H1 (cell line): ENCODE results near the gene IL2RG. TPM values are rescaled to one million over a fixed set of nuclear protein-coding genes. Genes with fewer than 3 reads are reported as not detected.

Experiments
- CTCF ChIA-PET: fragments of 300-600 bp; sonication (Branson Sonifier 250); formaldehyde crosslinking; loops from one replicate; lab custom pipeline; 2021; ENCODE audit not compliant: partially characterized antibody; lab: Charles Lee
- POLR2A ChIA-PET: fragments of 300-600 bp; sonication (Branson Sonifier 250); formaldehyde crosslinking; loops from one replicate; lab custom pipeline; 2021; ENCODE audit warnings: inconsistent platforms; ENCODE audit not compliant: partially characterized antibody; lab: Charles Lee
- DNase-seq, 2 experiments: peaks; one replicate each; pipeline versions ENCODE4 v3.0.0 to v3.0.0-alpha.2; 2010 to 2022; ENCODE audit warnings: low spot score in 2 of 2, low read depth in 1 of 2, mixed read lengths in 1 of 2
- FAIRE-seq: peaks from 2 replicates; lab custom pipeline; 2011; peaks lifted over from hg19 to GRCh38; lab: Jason Lieb, UNC
- H2AFZ ChIP-seq: 2 replicates; pipeline ENCODE4 v1.8.1; 2012; ENCODE audit warnings: low read length, inconsistent platforms
- H2AK5ac ChIP-seq: 2 replicates; pipeline ENCODE4 v1.6.1; 2013; ENCODE audit warnings: low read depth, low read length
- H2BK120ac ChIP-seq: replicated peaks from 2 replicates; pipeline ENCODE3; 2013; ENCODE audit warnings: low read depth, low read length, inconsistent platforms
- H2BK12ac ChIP-seq: 2 replicates; pipeline ENCODE4 v1.6.1; 2013; ENCODE audit warnings: low read depth, low read length
- H2BK15ac ChIP-seq: 2 replicates; pipeline ENCODE4 v1.6.1; 2013; ENCODE audit warnings: low read length
- H2BK20ac ChIP-seq: 2 replicates; pipeline ENCODE4 v1.6.1; 2013; ENCODE audit warnings: low read length
- H2BK5ac ChIP-seq: 2 replicates; pipeline ENCODE4 v1.6.1; 2013; ENCODE audit warnings: low read depth, low read length
- H3K14ac ChIP-seq: 2 replicates; pipeline ENCODE4 v1.6.1; 2013; ENCODE audit warnings: inconsistent platforms; ENCODE audit not compliant: insufficient read length
- H3K18ac ChIP-seq: 2 replicates; pipeline ENCODE4 v1.6.1; 2013; ENCODE audit warnings: low read length; ENCODE audit errors: extremely low read depth
- H3K23ac ChIP-seq: 2 replicates; pipeline ENCODE4 v1.6.1; 2013; ENCODE audit warnings: inconsistent platforms; ENCODE audit not compliant: insufficient read length
- H3K23me2 ChIP-seq: 2 replicates; pipeline ENCODE4 v1.6.1; 2013; ENCODE audit warnings: low read depth, low read length
- H3K27ac ChIP-seq: 2 replicates; pipeline ENCODE4 v1.6.1; 2011; ENCODE audit warnings: low read depth, low read length, inconsistent platforms
- H3K27me3 ChIP-seq, 4 experiments: replicated peaks in 1 of 4; 1 replicate in 1 of 4; 2 replicates in 3 of 4; pipeline versions ENCODE4 v1.6.1 to v1.8.1; 2011 to 2013; ENCODE audit warnings: low read length in 3 of 4, mild to moderate bottlenecking in 3 of 4, inconsistent platforms in 2 of 4, mixed read lengths in 2 of 4, moderate library complexity in 1 of 4; ENCODE audit not compliant: control insufficient read depth in 3 of 4, insufficient read depth in 3 of 4; ENCODE audit errors: extremely low read depth in 1 of 4
- H3K36me3 ChIP-seq, 4 experiments: 2 replicates each; pipeline versions ENCODE4 v1.6.1 to v1.8.1; 2011 to 2013; ENCODE audit warnings: mild to moderate bottlenecking in 4 of 4, low read length in 3 of 4, moderate library complexity in 2 of 4, control low read depth in 1 of 4, inconsistent platforms in 1 of 4; ENCODE audit not compliant: insufficient read depth in 4 of 4, control insufficient read depth in 2 of 4
- H3K4ac ChIP-seq: replicated peaks from 2 replicates; pipeline ENCODE3; 2013; ENCODE audit warnings: low read length, low read depth, mixed read lengths, inconsistent platforms; ENCODE audit not compliant: insufficient read length
- H3K4me1 ChIP-seq, 4 experiments: replicated peaks in 1 of 4; 1 replicate in 1 of 4; 2 replicates in 3 of 4; pipeline versions ENCODE4 v1.6.1 to v1.8.1; 2011 to 2013; ENCODE audit warnings: low read length in 3 of 4, inconsistent platforms in 2 of 4, mixed read lengths in 1 of 4; ENCODE audit not compliant: insufficient read depth in 4 of 4, control insufficient read depth in 3 of 4
- H3K4me2 ChIP-seq, 2 experiments: 2 replicates each; pipeline versions ENCODE4 v1.6.1 to v1.8.1; 2011 to 2013; ENCODE audit warnings: low read depth in 2 of 2, low read length in 2 of 2, control low read depth in 1 of 2, inconsistent platforms in 1 of 2, mild to moderate bottlenecking in 1 of 2; ENCODE audit not compliant: insufficient read depth in 1 of 2
- H3K4me3 ChIP-seq, 4 experiments: fragments of 200-600, 300-600 bp in 1 of 4; sonication (generic), shearing (Covaris generic), sonication (Bioruptor Twin) in 1 of 4; 2 replicates each; pipeline versions ENCODE4 v1.5.1 to v1.8.1; 2011 to 2016; ENCODE audit warnings: low read length in 4 of 4, low read depth in 3 of 4, control low read depth in 2 of 4, inconsistent platforms in 2 of 4, mild to moderate bottlenecking in 2 of 4, mixed read lengths in 1 of 4, moderate library complexity in 1 of 4; ENCODE audit not compliant: insufficient read depth in 2 of 4; ENCODE audit errors: extremely low read depth in 1 of 4
- H3K56ac ChIP-seq: replicated peaks from 2 replicates; pipeline ENCODE3; 2013; ENCODE audit warnings: low read depth, mild to moderate bottlenecking, mixed read lengths, low read length, inconsistent platforms; ENCODE audit not compliant: insufficient read length
- H3K79me1 ChIP-seq: 2 replicates; pipeline ENCODE4 v1.6.1; 2013; ENCODE audit warnings: low read depth, low read length, control low read depth
- H3K79me2 ChIP-seq, 2 experiments: 2 replicates each; pipeline versions ENCODE4 v1.6.1 to v1.8.1; 2012 to 2013; ENCODE audit warnings: low read length in 2 of 2, mild to moderate bottlenecking in 2 of 2, inconsistent platforms in 1 of 2; ENCODE audit not compliant: insufficient read depth in 2 of 2, control insufficient read depth in 1 of 2
- H3K9ac ChIP-seq, 4 experiments: replicated peaks in 1 of 4; 1 replicate in 1 of 4; 2 replicates in 3 of 4; pipeline versions ENCODE4 v1.6.1 to v1.8.1; 2011 to 2013; ENCODE audit warnings: low read depth in 3 of 4, low read length in 3 of 4, control low read depth in 2 of 4, mild to moderate bottlenecking in 2 of 4, moderate library complexity in 2 of 4, inconsistent platforms in 1 of 4; ENCODE audit errors: extremely low read depth in 1 of 4
- H3K9me3 ChIP-seq, 2 experiments: 2 replicates each; pipeline versions ENCODE4 v1.6.1 to v1.8.1; 2012 to 2013; ENCODE audit warnings: mild to moderate bottlenecking in 2 of 2, moderate library complexity in 2 of 2, control low read depth in 1 of 2, inconsistent platforms in 1 of 2, low read depth in 1 of 2, low read length in 1 of 2, mixed read lengths in 1 of 2; ENCODE audit not compliant: insufficient read depth in 2 of 2
- H4K20me1 ChIP-seq, 2 experiments: replicated peaks in 1 of 2; 2 replicates each; pipeline versions ENCODE3 to v1.8.1; 2011 to 2013; ENCODE audit warnings: inconsistent platforms in 2 of 2, low read length in 2 of 2, mild to moderate bottlenecking in 1 of 2; ENCODE audit not compliant: insufficient read depth in 2 of 2, control insufficient read depth in 1 of 2
- H4K5ac ChIP-seq: 2 replicates; pipeline ENCODE4 v1.6.1; 2013; ENCODE audit warnings: low read length, low read depth, mixed read lengths, inconsistent platforms; ENCODE audit not compliant: insufficient read length
- H4K8ac ChIP-seq: 2 replicates; pipeline ENCODE4 v1.8.0; 2013; ENCODE audit warnings: mild to moderate bottlenecking, moderate library complexity, low read length, inconsistent platforms; ENCODE audit not compliant: insufficient read depth; ENCODE audit errors: extremely low read depth
- H4K91ac ChIP-seq: replicated peaks from 2 replicates; pipeline ENCODE3; 2013; ENCODE audit warnings: low read length, mixed read lengths, inconsistent platforms; ENCODE audit not compliant: insufficient read length
- ASH2L ChIP-seq: fragments of 200-600, 300-600 bp; sonication (generic); IDR thresholded peaks from one replicate; pipeline ENCODE4 v1.7.1; 2017; ENCODE audit warnings: low read length
- CREB1 ChIP-seq: IDR thresholded peaks from 2 replicates; pipeline ENCODE4 v1.6.1; 2012; ENCODE audit warnings: inconsistent platforms
- MAX ChIP-seq: IDR thresholded peaks from 2 replicates; pipeline ENCODE4 v1.6.1; 2012; ENCODE audit warnings: inconsistent platforms
- RBBP5 ChIP-seq: IDR thresholded peaks from 2 replicates; pipeline ENCODE4 v1.7.1; 2012; ENCODE audit warnings: low read depth, mild to moderate bottlenecking, inconsistent platforms, low read length, moderate library complexity, borderline replicate concordance
- SP1 ChIP-seq: IDR thresholded peaks from 2 replicates; pipeline ENCODE4 v1.6.1; 2011; ENCODE audit warnings: low read depth, low read length
- TCF12 ChIP-seq: IDR thresholded peaks from 2 replicates; pipeline ENCODE4 v1.6.1; 2011; ENCODE audit warnings: low read depth, mild to moderate bottlenecking, low read length
- WGBS, 2 experiments: shearing (Covaris generic) in 1 of 2; methylation state at CpG; one replicate each; pipeline versions ENCODE4 v1.1.6 to v1.1.7; 2013 to 2015; ENCODE audit warnings: low lambda C conversion rate in 2 of 2, mixed read lengths in 2 of 2, inconsistent platforms in 1 of 2, low coverage in 1 of 2, missing lambda C conversion rate in 1 of 2; ENCODE audit not compliant: insufficient replicate concordance in 2 of 2, insufficient coverage in 1 of 2, insufficient read length in 1 of 2; ENCODE audit errors: extremely low coverage in 1 of 2, missing lambda C conversion rate in 1 of 2; 5-methylcytosine and 5-hydroxymethylcytosine counted together
- polyA plus RNA-seq, 7 experiments: library from polyadenylated mRNA; depleted of rRNA in 3 of 7; stranded (reverse) in 5 of 7; unstranded in 2 of 7; fragments of >200 nt in 5 of 7; fragments of 200-250 nt in 2 of 7; gene quantifications; 1 replicate in 5 of 7; 2 replicates in 1 of 7; 4 replicates in 1 of 7; pipeline versions ENCODE4 v1.2.1 to v1.2.3, GENCODE V29; 2011 to 2013; ENCODE audit warnings: missing spikeins in 2 of 7, mixed read lengths in 2 of 7
- total RNA-seq: library from RNA; stranded (reverse); fragmentation: NEBNext Ultra II Directional; extraction: Animal tissue kit (Norgen Biotek cat#: 25700); gene quantifications from 2 replicates; pipeline ENCODE4 v1.2.1, GENCODE V29; 2021
- TF ChIP-seq, protein P1 (sequence below): IDR thresholded peaks from 2 replicates; pipeline ENCODE4 v1.6.1; 2012; ENCODE audit warnings: inconsistent platforms

Gene IL2RG
- total and polyA plus RNA-seq, 2 of the 8 experiments (the other 6 are each of a cell fraction or from before 2014, with no cell fraction given), result not detected

DNA sequence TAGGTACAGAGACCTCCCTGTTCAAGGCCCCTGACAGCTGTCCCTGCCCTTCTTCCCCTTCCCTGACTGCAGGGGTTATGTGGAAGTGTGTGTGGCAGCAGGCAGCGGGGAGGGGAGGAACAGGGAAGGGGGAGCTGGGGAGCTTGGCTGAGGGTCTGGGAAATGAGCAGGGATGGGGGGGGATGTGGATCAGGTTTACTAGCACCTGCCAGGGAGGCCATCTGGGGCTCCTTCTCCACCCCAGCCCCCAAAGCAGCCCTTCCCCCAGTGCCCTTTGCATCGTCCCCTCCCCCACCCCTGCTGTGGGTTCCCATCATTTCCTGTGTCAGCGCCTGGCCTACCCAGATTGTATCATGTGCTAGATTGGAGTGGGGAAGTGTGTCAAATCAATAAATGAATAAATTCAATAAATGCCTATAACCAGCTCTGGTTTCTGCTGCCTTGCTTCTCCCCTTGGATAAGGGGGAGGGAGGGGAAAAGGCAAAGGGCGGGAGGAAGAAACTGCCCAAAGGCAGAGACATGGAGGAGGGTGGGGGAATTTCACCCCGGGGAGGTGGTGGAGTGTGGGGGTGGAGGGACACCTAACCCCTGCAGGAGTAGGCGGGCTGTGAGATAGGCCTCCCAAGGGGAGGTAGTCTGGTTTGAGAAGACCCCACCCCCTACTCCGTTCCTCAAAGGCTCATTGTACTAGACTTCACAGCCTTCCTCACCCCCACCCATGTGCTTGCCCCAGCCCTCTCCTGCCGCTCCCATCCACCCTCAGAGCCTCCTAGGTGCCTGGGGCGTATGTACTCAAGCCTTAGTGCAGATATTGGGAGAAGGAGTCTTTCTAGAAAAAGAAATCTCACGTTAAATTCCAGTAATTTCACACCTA, 8.0 kb downstream of the IL2RG start:
- H2BK5ac ChIP-seq, result peak overlapping the region; percentile 3; the same call in 1 of the 2 replicates
- ChIA-PET POLR2A (interaction anchor here (0.8 to 1.4 kb wide), 7 partner anchors 8 to 173 kb away, joined by 3 to 10 read pairs (median 3); partner anchors contain the start of genes IL2RG, MED12 and SLC7A3), CTCF (interaction anchor here (1.4 to 1.5 kb wide), 2 partner anchors 26 to 105 kb away, joined by 4 to 5 read pairs; no protein-coding TSS in a partner anchor)
- peak; percentile 52 for FAIRE-seq
- peaks cover 6 to 39% (median 18%) of the 10 kb centered on the region in 4 experiments for H3K4me1 ChIP-seq
- peaks cover 5% of the 10 kb centered on the region for H3K23me2 ChIP-seq
- no peak overlapping the region for H2BK15ac ChIP-seq
- H3K9ac ChIP-seq, result no peak overlapping the region
- H3K4me2 ChIP-seq, result peak overlapping the region; percentile 60 to 74
- no peak overlapping the region for H2BK12ac ChIP-seq
- peaks cover 0 to 5% (median 0%) of the 10 kb centered on the region in 4 experiments; a peak in 1 of 7 replicates for H3K27me3 ChIP-seq
- H3K56ac ChIP-seq, result no peak overlapping the region
- peak overlapping the region; percentile 52 for H4K91ac ChIP-seq
- no peaks in the 10 kb centered on the region for H3K79me2 ChIP-seq
- no peaks in the 10 kb centered on the region for H4K20me1 ChIP-seq
- H3K4me3 ChIP-seq, result peak overlapping the region in 2 of 4 experiments; percentile 13 to 53; a peak in 4 of 8 replicates
- H3K14ac ChIP-seq, result no peak overlapping the region
- 0 out of 2 replicates have a peak overlapping the region, but pooled peaks have one; percentile 39 for H2AK5ac ChIP-seq
- no peak overlapping the region for H4K8ac ChIP-seq
- H3K9me3 ChIP-seq, result no peaks in the 10 kb centered on the region
- no peak overlapping the region for H2AFZ ChIP-seq
- peak overlapping the region; percentile 36; the same call in 1 of the 2 replicates for H3K27ac ChIP-seq
- peak overlapping the region; percentile 58 for H4K5ac ChIP-seq
- DNase-seq, result peak; percentile 43 to 56
- no peak overlapping the region for H2BK120ac ChIP-seq
- peak overlapping the region; percentile 72; the same call in 1 of the 2 replicates for H2BK20ac ChIP-seq
- WGBS, 2 experiments, result 4% methylated on average over 4 of the region's 10 CpGs; no CpG with 5 or more reads in 1 of the 2 experiments
- H3K23ac ChIP-seq, result no peak overlapping the region
- H3K36me3 ChIP-seq, result peaks cover 0 to 6% (median 0%) of the 10 kb centered on the region in 4 experiments; a peak in 1 of 8 replicates
- 0 out of 2 replicates have a peak, but pooled peaks have one; percentile 71 for TF ChIP-seq TCF12
- 0 out of 2 replicates have a peak, but pooled peaks have one; percentile 8 for TF ChIP-seq RBBP5
- TF ChIP-seq MAX, result peak; percentile 33; the same call in 1 of the 2 replicates
- TF ChIP-seq ASH2L, result peak; percentile 88
- TF ChIP-seq, protein P1, sequence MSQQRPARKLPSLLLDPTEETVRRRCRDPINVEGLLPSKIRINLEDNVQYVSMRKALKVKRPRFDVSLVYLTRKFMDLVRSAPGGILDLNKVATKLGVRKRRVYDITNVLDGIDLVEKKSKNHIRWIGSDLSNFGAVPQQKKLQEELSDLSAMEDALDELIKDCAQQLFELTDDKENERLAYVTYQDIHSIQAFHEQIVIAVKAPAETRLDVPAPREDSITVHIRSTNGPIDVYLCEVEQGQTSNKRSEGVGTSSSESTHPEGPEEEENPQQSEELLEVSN, result no peak
- TF ChIP-seq CREB1, result no peak
- 0 out of 2 replicates have a peak, but pooled peaks have one; percentile 5 for TF ChIP-seq SP1
- H3K79me1 ChIP-seq, result no peaks in the 10 kb centered on the region
- no peak overlapping the region for H3K4ac ChIP-seq
- peak overlapping the region; percentile 48 for H3K18ac ChIP-seq
